Urothelium cell line (cell line): ENCODE data around the gene DRC3.
"Not testable (repeated sequence)": the region's sequence is repeated elsewhere in the genome, so short reads cannot be mapped to it uniquely, and the experiment has no call there.

ENCODE experiments used
- DNase-seq: peaks from one replicate; pipeline ENCODE4 v3.0.0; 2011; ENCODE audit warnings: low spot score, mixed read lengths
- FAIRE-seq: peaks from 2 replicates; lab custom pipeline; 2011; peaks lifted over from hg19 to GRCh38; lab: Jason Lieb, UNC

Gene DRC3

GRCh38 chr17:17940441-17940911 lies 32.2 kb upstream of the DRC3 start:
- no peak for FAIRE-seq
- peak; percentile 47 for DNase-seq

DNA sequence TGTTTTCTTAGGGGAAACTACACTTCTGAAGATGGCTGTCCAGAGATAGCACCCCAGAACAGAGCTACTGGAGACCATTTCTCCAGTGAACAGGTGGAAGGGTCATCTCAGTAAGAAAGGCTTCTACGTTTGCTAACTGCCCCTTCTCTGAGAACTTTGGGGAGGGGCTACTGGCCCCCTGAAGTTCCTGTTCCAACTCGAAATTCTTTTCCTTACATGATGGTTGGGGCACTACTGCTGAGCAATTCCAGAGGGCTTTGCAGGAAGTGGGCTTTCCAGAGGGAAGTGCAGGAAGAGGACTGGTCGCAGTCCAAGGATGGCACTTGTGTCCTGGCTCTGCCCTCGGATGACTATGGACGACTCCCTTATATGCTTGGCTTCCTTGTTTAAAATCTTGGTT lies 31.6 kb upstream of the DRC3 start:
- no peak for FAIRE-seq
- no peak for DNase-seq

- FAIRE-seq (no peak), DNase-seq (no peak)
Measured at GRCh38 chr17:17942846-17943245, 29.8 kb upstream of the DRC3 start.

DNA sequence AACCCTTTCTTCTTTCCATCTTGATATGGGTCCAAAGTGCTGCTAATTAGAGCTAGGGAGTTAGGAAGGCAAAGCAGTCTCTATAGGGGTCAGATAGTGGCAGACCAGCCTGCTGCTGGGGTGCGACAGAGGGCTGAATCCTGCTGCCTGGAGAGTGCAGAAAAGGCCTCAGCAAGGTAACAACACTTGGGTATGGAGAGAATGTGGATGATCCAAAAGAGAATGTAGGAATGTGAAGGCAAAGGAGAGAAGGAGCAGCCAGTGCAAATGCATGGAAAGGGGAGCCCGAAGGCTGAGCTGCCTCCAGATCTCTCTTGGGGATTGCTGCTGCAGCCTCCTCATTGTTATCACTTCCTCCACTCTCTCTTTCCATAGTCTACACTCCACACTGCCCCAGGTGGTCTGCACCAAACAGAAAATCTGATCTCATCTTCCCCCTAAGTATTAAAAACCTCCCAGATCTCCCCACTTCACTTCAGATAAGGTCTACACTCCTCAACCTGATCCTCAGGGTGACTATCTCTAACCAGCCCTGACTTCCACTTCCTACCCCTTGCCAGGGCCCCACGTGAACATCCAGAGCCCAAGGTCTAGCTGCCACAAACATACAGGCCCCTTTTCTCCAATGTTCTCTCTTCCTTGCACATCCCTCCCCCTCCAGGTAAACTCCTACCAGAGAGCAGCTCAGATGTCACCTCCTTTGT lies 29.2 kb upstream of the DRC3 start:
- FAIRE-seq (no peak), DNase-seq (no peak)

DNA sequence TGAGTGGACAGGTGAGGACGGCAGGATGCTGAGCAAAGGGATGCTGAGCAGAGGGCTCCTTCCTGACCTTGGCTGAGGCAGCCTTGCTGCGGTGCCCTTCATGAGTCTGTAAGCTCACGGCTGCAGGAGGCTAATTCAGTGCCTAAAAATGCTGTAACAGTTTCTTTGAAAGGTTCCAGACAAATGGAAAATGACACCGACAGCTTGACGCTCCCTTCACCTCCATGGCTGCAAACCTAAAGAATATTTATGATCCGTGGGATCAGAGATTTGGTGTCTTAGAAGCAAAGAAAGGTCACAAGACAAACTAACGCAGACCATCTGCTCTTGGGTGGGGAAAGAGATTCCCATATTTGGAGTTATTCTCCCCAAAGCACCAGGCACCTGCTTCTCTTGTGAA lies 28.4 kb upstream of the DRC3 start:
- no peak for DNase-seq
- no peak for FAIRE-seq

- DNase-seq (no peak), FAIRE-seq (no peak)
Measured at GRCh38 chr17:17944743-17945142, 27.9 kb upstream of the DRC3 start.

DNA sequence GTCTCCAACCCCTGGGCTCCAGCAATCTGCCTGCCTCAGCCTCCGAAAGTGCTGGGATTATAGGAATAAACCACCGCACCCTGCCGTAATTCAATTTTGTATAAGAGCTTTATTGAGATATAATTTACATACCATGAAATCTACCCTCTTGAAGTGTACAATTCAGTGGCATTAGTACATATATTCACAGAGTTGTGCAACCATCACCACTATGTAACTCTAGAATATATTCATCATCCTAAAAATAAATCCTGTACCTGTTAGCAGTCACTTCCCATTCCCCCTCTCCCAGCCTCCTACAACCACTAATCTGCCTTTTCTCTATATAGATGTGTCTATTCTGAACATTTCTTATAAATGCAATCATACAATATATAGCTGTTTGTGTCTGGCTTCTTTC lies 26.6 kb upstream of the DRC3 start:
- DNase-seq (no peak), FAIRE-seq (no peak)

- FAIRE-seq = no peak
Measured at GRCh38 chr17:17947309-17947708, 25.4 kb upstream of the DRC3 start.

DNA sequence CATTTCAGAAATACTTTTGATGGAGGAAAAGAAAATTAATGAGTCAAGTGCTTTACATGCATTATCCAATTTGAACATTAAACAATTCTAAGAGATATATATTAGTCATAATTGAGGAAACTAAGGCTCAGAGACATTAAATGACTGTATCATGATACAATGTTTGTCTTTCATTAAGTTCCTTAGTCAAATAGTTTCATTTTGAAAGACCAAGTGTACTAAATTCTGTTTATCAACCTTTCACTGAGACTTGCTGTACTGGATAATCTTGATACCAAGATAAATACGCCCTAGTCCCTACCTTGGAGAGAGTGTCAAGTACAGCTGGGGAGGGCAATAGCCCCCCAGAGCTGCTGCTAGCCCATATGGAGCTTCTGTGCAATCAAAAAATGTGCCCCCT lies 24.7 kb upstream of the DRC3 start:
- FAIRE-seq = no peak
- DNase-seq = no peak

More at GRCh38 chr17:17947309-17947708, 25.4 kb upstream of the DRC3 start:
- DNase-seq = no peak

GRCh38 chr17:17950347-17950746 lies 22.3 kb upstream of the DRC3 start:
- no peak for FAIRE-seq
- DNase-seq = no peak

GRCh38 chr17:17950806-17951205 lies 21.9 kb upstream of the DRC3 start:
- DNase-seq (no peak), FAIRE-seq (no peak)

GRCh38 chr17:17951524-17951923 lies 21.1 kb upstream of the DRC3 start:
- FAIRE-seq = no peak
- no peak for DNase-seq

DNA sequence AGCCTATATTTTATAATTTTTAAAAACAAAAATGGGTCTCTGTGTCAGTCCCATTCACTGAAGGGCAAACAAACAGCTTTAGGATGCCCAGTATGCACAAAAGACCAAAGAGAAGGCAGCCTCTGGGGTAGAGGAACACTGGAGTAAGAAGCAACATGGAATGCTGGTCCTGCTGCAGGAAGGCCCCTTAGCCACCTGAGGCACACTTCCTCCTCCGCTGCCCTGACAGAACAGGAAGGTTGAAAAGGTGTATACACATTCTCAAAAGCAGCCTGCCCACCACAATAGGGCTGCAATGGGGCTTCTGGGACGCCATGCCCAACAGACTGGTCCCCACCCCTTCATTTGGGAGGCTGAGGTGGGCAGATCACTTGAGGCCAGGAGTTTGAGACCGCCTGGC lies 20.0 kb upstream of the DRC3 start:
- no peak for FAIRE-seq

DNA sequence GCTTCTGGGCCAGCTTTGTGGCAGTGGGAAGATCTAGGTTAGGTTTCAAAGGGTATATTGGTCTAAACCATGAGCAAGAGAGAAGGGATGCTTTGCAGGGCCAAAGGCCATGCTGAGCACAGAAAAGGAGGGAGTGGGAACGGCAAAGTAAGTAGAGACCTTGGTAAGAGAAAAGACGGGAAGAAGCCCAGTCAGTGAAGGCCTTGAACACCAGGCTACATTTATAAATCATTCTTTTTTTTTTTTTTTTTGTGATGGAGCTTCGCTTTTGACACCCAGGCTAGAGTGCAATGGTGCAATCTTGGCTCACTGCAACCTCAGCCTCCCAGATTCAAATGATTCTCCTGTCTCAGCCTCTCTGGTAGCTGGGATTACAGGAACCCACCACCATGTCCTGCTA lies 18.6 kb upstream of the DRC3 start:
- DNase-seq = no peak
- FAIRE-seq = no peak

More for the DNA sequence above, 20.0 kb upstream of the DRC3 start:
- no peak for DNase-seq

DNA sequence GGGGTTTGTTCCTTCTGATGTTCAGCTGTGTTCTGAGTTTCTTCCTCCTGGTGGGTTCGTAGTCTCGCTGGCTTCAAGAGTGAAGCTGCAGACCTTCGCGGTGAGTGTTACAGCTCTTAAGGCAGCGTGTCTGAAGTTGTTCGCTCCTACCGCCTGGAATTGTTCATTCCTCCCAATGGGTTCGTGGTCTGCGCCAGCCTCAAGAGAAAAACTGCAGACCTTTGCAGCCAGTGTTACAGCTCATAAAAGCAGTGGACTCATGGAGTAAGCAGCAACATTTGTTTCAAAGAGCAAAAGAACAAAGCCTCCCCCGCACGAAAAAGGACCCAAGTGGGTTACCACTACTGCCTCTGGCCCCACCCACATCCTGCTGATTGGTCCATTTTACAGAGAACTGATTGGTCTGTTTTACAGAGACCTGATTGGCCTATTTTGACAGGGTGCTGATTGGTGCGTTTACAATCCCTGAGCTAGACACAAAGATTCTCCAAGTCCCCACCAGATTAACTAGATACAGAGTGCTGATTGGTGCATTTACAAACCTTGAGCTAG lies 16.8 kb upstream of the DRC3 start:
- FAIRE-seq, DNase-seq: not testable (repeated sequence)

- FAIRE-seq (no peak), DNase-seq (no peak)
Measured at GRCh38 chr17:17957584-17957916, 15.1 kb upstream of the DRC3 start.

DNA sequence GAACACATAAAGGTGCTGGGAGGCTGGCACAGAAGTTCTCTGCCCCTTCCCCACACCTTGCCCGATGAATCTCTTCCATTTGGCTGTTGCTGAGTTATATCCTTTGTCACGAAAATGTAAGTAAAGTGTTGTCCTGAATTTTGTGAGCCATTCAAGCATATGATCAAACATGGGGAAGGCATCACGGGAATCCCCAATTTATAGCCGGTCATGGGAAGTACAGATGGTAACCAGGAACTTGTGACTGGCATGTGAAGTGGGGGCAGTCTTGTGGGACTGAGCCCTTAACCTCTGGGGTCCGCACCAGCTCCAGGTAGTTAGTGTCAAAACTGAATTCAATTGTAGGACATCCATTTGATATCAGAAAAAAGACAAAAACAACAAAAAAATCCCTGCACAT lies 13.7 kb upstream of the DRC3 start:
- FAIRE-seq (no peak), DNase-seq (no peak)

- no peak for DNase-seq
Measured at GRCh38 chr17:17959520-17960361, 12.9 kb upstream of the DRC3 start.

DNA sequence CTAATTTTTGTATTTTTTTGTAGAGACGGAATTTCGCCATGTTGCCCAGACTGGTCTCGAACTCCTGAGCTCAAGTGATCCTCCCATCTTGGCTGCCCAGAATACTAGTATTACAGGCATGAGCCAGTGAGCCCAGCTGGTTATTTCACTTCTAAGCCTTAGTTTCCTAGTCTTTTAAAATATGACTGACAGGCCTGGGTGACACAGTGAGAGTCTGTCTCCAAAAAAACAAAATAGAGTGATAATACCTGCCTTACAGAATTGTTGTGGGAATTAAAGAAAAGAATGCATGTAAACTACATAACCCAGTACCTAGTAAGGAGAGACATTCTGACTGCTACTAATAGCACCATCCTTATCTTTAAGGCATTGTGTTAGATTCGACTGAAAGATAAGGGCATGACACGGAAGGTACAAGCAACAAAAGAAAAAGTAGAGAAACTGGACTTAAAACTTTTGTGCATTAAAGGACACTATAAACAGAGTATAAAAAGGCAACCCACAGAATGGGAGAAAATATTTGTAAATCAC lies 12.1 kb upstream of the DRC3 start:
- no peak for FAIRE-seq
- DNase-seq = no peak

More at GRCh38 chr17:17959520-17960361, 12.9 kb upstream of the DRC3 start:
- no peak for FAIRE-seq

- FAIRE-seq (no peak), DNase-seq (no peak)
Measured at GRCh38 chr17:17963066-17963465, 9.6 kb upstream of the DRC3 start.

- FAIRE-seq (no peak), DNase-seq (no peak)
Measured at GRCh38 chr17:17963694-17964436, 8.8 kb upstream of the DRC3 start.
